ENCODE measurements around the gene SELENBP1.
"Not testable (repeated sequence)": the region's sequence is repeated elsewhere in the genome, so short reads cannot be mapped to it uniquely, and the experiment has no call there.

The SELENBP1 gene

DNA sequence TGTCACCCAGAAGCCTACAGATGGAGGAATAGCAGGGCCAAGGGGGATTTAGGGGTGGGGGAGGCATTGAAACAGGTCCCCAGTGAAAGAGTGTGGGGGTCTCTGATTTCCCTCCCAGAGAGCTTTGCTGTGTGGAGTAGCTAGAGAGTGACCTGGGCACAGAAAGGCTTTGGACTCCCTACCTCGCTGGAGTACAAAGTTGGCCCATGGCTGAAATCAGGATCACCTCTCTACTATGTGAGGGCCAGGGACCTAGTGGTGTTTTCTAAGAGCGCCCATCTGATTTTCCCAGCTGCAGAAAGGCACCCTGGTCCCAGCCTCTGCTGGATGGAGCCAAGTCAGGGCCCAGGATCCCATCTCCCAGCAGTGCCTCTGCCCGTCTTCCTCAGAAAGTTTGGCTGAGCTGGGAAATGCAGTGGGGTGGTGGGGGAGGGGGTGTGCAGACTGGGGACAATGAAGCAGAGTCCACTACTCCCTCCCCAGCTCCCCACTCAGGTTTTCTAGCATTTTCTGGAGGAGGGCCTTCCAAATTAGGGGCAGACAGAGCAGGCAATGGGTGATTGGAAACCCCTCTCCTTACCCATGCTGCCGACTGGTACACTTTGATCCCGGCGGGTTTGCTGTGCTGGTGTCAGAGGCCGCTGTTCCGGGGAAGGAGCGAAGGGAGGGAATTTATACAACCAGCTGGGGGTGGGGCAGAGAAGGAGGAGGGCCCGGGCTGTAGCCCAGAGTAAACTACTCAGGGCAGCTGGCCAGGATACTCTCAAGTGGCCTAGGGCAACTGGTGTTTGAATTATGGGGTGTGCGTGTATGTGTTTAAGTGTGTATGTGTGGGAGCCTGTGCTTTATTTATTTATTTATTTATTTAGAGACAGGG lies at the start of gene SELENBP1:
Gene SELENBP1 (minus strand): TSS at position 648 of the 877 bp plus-strand sequence. CDS start 64 bp downstream, at position 584.
- intact Hi-C loops (cut with DNase I), result no loop called here
- peak; percentile 31 to 85 (median 60) for DNase-seq

DNA sequence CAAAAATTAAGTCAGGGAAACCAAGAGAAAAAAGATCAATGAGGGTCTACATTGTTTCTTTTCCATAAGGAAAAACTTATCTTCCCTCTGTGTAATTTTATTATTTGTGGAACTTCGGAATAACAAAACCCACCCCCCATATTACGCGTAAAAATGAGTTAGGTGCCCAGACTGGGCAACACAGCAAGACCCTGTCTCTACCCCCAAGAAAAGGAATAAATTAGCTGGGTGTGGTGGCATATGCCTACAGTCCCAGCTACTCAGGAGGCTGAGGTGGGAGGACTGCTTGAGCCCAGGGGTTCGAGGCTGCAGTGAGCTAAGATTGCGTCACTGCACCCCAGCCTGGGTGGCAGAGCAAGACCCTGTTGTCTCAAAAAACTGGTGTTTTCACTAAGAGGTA lies 47.3 kb upstream of the SELENBP1 start:
- DNase-seq, result no peak
- intact Hi-C loops (cut with DNase I), result no loop called here

DNA sequence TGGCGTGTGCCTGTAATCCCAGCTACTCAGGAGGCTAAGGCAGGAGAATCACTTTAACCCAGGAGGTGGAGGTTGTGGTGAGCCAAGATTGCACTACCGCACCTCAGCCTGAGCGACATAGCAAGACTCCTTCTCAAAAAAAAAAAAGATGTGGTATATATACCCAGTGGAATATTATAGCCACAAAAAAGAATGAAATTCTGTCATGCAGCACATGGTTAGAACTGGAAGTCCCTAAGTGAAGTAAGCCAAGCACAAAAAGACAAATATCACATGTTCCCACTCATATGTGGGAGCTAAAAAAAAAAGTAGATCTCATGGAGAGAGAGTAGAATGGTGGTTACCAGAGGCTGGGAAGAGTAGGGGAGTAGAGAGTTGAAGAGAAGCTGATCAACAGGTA lies 45.6 kb upstream of the SELENBP1 start:
- DNase-seq, result no peak
- intact Hi-C loops (cut with DNase I), result no loop called here

DNA sequence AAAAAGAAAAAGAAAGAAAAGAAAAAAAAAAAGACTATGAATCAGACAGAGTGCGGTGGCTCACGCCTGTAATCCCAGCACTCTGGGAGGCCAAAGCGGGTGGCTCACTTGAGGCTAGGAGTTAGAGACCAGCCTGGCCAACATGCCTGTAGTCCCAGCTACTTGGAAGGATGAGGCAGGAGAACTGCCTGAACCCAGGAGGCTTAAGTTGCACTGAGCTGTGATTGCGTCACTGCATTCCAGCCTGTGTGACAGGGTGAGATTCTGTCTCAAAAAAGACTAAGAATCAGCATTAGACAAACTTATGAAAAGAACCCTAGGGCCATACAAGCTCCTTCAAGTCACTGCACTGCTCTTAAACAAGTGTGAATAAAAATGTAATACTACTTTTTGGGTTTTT lies 43.7 kb upstream of the SELENBP1 start:
- intact Hi-C loops (cut with DNase I), result no loop called here
- DNase-seq, result no peak

DNA sequence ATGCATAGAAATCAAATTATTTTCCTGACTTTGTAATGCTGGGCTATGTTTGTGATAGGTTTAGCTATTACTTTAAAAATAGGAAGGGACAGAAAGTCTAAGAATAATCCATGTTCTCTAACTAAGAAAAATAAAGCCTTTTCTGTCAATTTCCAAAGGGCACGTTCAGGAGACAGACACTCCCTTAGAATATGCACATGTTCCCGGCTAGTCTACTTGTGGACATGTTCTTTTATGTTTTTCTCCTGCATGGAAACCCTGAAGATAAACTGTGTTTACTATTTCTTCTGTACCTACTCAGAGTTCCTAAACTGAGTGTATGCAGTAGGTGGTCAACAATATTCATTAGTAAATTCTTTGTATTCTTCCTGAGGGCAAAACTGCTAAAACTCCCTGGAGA lies 39.4 kb upstream of the SELENBP1 start:
- intact Hi-C loops (cut with DNase I), result no loop called here
- no peak for DNase-seq

DNA sequence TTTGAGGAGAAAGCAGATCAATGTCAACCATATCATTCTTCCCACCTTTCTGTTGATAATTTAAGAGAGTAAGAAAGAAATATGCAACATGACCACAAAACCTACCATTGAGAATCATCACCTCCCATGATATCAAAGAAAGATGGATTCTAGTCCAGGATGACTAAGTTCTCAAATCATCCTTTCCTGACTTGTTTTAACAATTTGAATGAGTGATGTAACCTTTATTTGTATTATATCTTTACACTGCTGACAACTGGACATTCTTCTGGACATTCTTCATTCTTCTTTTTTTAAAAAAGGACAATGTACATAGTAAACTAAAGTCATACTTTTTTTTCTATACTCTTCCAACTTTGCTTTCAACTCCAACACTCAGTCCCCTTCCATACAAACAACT lies 36.4 kb upstream of the SELENBP1 start:
- DNase-seq, result no peak
- intact Hi-C loops (cut with DNase I), result no loop called here

DNA sequence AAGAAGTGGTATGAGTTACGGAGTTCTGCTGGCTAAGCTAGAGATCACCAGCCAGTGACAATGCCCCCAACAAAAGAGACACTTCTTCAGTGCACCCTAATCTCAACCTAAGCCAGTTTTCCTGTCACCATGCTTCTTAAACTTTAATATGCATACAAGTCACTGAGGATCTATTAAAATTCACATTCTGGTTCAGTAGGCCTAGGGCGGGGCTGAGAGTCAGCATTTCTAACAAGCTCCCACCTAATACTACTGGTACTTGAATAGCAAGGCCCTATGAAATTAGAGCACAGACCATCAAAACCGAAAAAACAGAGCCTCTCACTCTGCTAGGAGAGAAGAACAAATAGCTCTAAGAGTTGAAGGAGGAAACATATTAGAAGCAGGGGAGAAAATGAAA lies 34.8 kb upstream of the SELENBP1 start:
- intact Hi-C loops (cut with DNase I), result no loop called here
- DNase-seq, result no peak

DNA sequence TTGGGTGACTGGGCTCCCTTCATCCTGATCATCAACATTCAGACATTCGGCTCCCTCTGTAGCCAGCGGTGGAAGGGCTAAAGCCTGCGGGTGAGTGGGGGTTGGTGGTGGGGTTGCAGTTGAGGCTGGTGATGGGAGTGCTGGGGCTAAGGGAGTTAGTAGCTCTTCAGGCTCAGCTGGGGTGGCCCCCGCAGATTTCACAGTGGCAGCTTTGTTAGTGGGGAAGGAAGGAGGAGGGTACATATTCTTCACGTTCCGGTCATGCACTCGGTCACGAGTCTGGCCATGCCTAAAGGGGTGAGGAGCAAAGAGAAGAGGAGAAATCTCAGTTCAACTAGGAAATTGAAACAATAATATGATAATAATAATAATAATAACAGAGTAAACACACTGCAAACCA lies 33.7 kb upstream of the SELENBP1 start:
- intact Hi-C loops (cut with DNase I), result no loop called here
- DNase-seq, result peak in 36 of 42 donors; percentile 12 to 84 (median 36)

DNA sequence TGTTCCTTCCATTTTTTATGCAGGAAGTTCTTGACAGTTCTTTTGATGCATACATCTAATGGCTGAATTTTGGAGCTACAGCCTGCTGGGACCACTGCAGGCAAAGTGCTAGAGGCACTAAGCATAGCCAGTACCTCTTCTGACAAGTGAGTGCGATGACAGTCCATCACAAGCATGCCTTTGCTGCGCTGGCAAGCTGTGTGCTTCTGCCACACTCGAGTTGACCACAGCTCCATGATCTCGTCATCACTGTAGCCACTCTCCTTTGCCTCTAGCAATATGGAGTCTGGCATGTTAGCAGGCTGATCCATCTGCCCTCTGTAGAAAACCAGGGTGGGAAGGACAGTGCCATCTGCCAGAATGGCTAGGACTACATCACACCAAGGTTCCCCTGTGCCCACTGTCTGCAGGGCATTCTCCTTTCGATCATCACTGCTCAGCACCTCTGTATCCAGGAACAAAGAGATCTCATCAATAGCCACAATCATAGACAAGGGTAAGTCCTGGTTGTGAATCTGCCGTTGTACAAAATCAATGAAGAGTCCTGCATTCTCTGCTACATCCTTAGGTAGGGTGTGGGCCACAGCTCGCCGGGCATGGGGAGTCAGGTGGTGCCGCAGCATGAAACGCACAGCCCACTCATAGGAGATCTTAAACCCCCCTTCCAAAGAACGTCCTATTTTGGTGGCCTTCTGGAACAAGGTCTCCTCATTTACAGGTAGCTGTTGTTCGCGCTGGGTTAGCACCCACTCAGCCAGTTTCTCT lies 32.9 kb upstream of the SELENBP1 start:
- no peak for DNase-seq
- intact Hi-C loops (cut with DNase I), result no loop called here

DNA sequence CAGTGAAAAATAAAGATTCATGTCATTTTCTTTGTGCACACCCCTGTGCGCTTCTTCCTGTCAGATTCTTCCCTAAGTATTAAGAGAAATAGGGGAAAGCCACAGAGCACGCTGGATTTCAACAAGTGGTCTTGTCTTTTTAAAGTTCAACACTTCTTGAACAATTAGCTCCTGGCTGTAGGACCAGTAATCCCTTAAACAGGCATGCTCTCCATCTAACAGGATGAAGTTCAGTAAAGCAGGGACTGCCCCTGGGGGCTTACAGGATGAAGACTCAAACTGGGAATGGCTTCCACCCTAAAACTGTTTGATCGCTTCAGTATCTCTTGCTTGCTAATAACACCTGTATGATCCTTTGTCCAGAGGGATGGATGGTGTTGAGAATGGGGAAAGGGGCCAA lies 31.1 kb upstream of the SELENBP1 start:
- DNase-seq, result no peak
- intact Hi-C loops (cut with DNase I), result no loop called here

DNA sequence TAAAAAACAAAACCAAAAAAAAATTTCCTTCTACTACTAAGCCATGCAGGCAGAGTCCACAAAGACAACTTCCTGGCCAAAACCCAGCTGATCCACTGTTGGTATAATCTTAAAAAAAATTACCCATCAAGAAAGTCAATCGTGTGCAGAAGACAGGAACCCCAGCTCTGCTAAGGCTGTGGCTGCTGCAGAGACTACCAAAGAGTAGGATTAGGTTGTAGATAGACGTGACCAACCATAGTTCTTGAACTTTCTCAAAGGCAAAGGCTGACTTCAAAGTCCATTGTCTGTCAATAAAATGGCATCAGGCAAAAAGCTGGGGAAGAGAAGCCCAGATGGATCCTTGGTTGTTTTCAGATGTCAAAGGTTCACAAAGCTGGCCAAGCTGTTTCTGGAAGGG lies 30.3 kb upstream of the SELENBP1 start:
- DNase-seq, result no peak
- intact Hi-C loops (cut with DNase I), result no loop called here

DNA sequence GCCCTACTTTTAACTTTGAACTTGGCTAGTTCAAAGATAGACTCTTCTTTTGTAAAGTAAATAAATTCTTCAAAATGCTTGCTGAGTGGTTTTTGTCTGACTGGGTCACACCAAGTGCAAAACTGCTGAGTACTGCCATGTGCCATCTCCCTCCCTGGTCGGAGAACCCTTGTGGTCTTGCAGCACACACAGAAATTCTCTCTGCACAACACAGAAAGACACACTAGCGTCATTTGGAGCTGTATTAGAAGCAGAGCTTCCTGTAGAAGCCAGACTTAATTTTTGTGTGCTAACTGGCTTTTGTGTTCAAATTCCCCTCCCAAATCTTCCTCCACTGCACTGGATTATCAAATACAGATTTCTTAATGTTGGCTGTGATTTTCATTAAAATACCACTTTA lies 29.4 kb upstream of the SELENBP1 start:
- DNase-seq, result no peak
- intact Hi-C loops (cut with DNase I), result no loop called here

DNA sequence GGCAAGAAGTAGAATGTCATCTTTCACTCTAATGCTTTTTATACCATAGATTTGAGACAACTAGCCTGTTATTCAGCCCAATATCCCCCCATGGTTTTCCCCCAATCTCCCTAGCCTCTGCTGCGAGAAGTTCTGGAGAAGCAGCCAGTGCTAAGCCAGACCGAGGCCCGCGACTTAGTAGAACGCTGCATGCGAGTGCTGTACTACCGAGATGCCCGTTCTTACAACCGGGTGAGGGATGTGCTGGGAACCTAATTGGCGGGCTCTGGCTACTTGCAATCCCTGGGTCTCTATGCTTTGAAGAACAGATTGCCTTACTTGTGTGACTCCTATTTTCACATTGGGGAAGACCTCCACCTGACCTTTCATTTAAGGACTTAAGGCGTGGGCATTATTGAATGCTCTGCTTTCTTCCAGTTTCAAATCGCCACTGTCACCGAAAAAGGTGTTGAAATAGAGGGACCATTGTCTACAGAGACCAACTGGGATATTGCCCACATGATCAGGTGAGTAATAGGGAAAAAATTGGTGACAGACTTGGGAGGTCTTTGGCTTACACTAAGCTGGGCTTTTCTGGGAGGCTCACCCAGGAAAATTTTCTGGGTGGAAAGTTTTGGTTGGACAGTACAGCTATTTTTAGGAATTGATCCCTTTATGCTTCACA lies 28.8 kb upstream of the SELENBP1 start:
- intact Hi-C loops (cut with DNase I), result no loop called here
- no peak for DNase-seq

DNA sequence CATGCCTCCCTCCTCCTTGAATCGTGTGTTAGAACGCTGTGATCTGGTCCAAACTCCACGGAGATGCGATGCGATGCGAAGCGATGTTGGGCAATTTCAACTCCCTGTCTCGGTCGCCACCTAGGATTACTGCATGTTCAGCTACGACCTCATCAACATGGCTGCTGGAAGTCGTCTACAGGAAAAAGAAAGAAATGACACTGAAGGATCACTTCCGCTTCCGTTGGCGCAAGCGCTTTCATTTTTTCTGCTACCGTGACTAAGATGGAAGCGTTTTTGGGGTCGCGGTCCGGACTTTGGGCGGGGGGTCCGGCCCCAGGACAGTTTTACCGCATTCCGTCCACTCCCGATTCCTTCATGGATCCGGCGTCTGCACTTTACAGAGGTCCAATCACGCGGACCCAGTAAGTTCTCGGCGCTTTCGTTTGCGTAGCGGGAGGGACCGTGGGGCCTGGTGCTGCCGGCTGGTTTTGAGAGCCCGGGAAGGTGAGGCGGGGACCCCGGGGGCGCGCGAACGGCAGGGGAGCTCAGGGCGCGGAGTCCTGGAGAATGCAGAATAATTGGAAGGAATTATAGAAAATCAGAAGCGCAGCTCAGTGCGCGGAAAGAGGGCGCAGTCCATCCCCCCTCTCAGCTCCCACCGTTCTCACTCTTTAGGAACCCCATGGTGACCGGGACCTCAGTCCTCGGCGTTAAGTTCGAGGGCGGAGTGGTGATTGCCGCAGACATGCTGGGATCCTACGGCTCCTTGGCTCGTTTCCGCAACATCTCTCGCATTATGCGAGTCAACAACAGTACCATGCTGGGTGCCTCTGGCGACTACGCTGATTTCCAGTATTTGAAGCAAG lies 27.0 kb upstream of the SELENBP1 start, which contains the start of gene PSMB4:
Gene PSMB4 (plus strand): TSS at position 250 of the 848 bp plus-strand sequence. CDS start 15 bp downstream, at position 265.
- peak; percentile 78 to 97 (median 92) for DNase-seq
- intact Hi-C loops (cut with DNase I), result loop anchor here (10.0 kb wide), 2 partner anchors 55 to 105 kb away; partner anchors contain the start of gene RFX5

DNA sequence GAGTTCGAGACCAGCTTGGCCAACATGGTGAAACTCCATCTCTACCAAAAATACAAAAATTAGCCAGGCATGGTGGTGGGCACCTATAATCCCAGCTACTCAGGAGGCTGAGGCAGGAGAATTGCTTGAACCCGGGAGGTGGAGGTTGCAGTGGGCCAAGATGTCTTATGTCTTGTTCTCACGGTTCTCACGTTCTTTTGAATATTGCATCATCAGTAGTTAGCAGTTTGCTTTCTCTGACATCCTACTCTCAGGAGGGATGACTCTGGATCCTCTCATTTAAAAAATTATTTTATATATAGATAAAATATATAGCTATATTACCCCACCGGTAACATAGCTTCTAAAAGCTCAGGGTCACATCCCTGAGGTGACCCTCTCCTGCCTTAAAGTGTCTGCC lies 23.8 kb upstream of the SELENBP1 start:
- not testable (repeated sequence) for DNase-seq
- intact Hi-C loops (cut with DNase I), result loop anchor here (10.0 kb wide), 2 partner anchors 51 to 101 kb away; partner anchors contain the start of gene RFX5

DNA sequence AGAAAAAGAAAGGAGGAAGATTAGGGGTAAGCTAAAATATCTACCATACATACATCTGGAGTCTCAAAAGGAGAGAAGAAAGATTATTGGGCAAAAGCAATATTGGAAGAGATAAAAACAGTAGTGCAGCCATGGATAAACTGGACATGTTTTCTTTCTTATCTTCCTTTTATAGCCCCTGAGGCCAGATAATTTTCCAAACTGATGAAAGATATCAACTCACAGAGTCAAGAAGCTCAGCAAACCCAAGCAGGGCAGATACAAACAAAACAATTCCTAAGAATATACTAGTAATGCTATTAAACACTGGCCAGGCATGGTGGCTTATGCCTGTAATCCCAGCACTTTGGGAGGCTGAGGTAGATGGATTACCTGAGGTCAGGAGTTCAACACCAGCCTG lies 21.1 kb upstream of the SELENBP1 start:
- DNase-seq, result no peak
- intact Hi-C loops (cut with DNase I), result loop anchor here (10.0 kb wide), 2 partner anchors 49 to 99 kb away; partner anchors contain the start of gene RFX5

DNA sequence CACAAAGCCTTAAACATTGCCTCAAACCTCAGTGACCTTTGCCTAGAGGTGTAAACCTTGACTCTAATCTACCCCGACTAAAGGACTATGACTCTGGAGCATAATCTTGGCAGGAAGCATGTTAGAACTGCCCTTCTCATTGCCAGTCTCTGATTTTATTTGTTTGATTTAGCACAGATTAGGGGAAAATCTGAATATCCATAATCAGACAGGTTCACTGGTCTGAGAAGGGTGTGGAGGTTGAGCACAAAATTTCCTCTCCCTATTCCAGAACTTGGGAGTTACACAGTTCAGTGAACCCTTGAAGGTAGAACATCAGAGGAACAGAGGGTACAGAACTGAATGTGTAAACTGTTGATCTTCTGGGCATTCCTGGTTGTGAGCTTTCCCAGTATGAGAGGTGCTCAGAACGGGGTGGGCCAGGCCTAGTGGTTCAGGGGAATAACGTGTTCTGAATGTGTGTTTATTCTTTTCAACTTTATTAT lies 18.6 kb upstream of the SELENBP1 start:
- DNase-seq, result no peak
- intact Hi-C loops (cut with DNase I), result loop anchor here (10.0 kb wide), 2 partner anchors 46 to 96 kb away; partner anchors contain the start of gene RFX5
